Ovary (tissue), 9 donors: ENCODE measurements around the gene SYT3. TPM values are rescaled to one million over a fixed set of nuclear protein-coding genes. Genes with fewer than 3 reads are reported as not detected.

Experiments
- DNase-seq, 5 donors: peaks; one replicate each; pipeline ENCODE4 v3.0.0-alpha.2; 2019 to 2020
- H3K27ac ChIP-seq, 2 donors: fragments of 200-600 bp; one replicate each; pipeline versions ENCODE4 v1.5.1 to v1.8.0; 2019 to 2022
- H3K27me3 ChIP-seq: fragments of 200-600 bp; one replicate; pipeline ENCODE4 v1.8.0; 2022
- H3K36me3 ChIP-seq: fragments of 200-600 bp; sonication (generic); one replicate; pipeline ENCODE4 v1.5.1; 2019
- H3K4me1 ChIP-seq: one replicate; pipeline ENCODE4 v1.8.1; 2013; ENCODE audit warnings: mild to moderate bottlenecking, moderate library complexity; ENCODE audit not compliant: insufficient read depth
- H3K4me3 ChIP-seq: fragments of 200-600 bp; sonication (generic); one replicate; pipeline ENCODE4 v1.5.1; 2017
- H3K9me3 ChIP-seq, 2 donors: fragments of 200-600 bp in 1 of 2; sonication (generic) in 1 of 2; one replicate each; pipeline versions ENCODE4 v1.5.1 to v1.8.1; 2013 to 2019; ENCODE audit warnings: mild to moderate bottlenecking in 1 of 2, moderate library complexity in 1 of 2
- CTCF ChIP-seq, 3 donors: fragments of 450-650 bp in 2 of 3; fragments of 200-600 bp in 1 of 3; IDR thresholded peaks; one replicate each; pipeline versions ENCODE4 v1.5.1 to v1.8.0; 2016 to 2022; ENCODE audit warnings: antibody characterized with exemption in 3 of 3, mild to moderate bottlenecking in 1 of 3
- EP300 ChIP-seq: sonication (generic); formaldehyde crosslinking; IDR thresholded peaks from one replicate; pipeline ENCODE4 v1.6.1; 2017; ENCODE audit warnings: antibody characterized with exemption
- POLR2A ChIP-seq: fragments of 450-650 bp; IDR thresholded peaks from one replicate; pipeline ENCODE4 v1.6.1; 2017; ENCODE audit warnings: antibody characterized with exemption, mild to moderate bottlenecking, moderate library complexity
- WGBS, 3 donors: extraction: QIAGEN DNeasy Blood & Tissue Kit in 1 of 3; methylation state at CpG; one replicate each; pipeline versions ENCODE4 v1.1.5 to v1.1.7; 2013 to 2017; 5-methylcytosine and 5-hydroxymethylcytosine counted together
- intact Hi-C, 4 donors: fragments of 100-400 bp; cut with DNase I; formaldehyde crosslinking; loops; one replicate each; pipeline versions ENCODE4 v1.11.0 to v1.15.1; 2022 to 2023
- polyA plus RNA-seq, 2 donors: library from polyadenylated mRNA; stranded (reverse); fragments of 200-250 nt in 1 of 2; fragments of 350-450 nt in 1 of 2; fragmentation: Illumina TruSeq in 1 of 2; extraction: RNeasy Lipid Tissue Mini Kit (QIAGEN cat#74804) in 1 of 2; gene quantifications; one replicate each; pipeline ENCODE4 v1.2.3, GENCODE V29; 2013 to 2014
- total RNA-seq, 7 donors: library from RNA; depleted of rRNA in 2 of 7; stranded (reverse); fragments of >200 nt in 2 of 7; fragmentation: NEBNext Ultra II Directional in 3 of 7; extraction: Animal tissue kit (Norgen Biotek cat#: 25700) in 3 of 7; gene quantifications; one replicate each; pipeline versions ENCODE4 v1.1.0 to v1.2.4, GENCODE V29; 2016 to 2023
- donor health status: DM: no; HTN: no; CAD: no; lungs with moderate emphysema.
- donor health status: DM: no; HTN: no; CAD: no.
- donor health status: Bipolar disorder and iron deficiency.
- donor health status: DM: yes; HTN: yes; CAD: no.
- donor health status: DM: no; HTN: no; CAD: no.
- donor health status: DM: yes; HTN: yes; CAD: no.

Gene SYT3
- total and polyA plus RNA-seq, 9 donors = 0.08 to 0.32 (median 0.10) TPM; not detected in 6

- TF ChIP-seq POLR2A (no peak), CTCF (IDR thresholded peaks at IDR 0.05) (no peak), EP300 (no peak)
- 11 to 14% (median 13%) methylated on average over 23 of the region's 23 CpGs for WGBS, 3 donors
Measured at GRCh38 chr19:50679177-50680125, 39.8 kb upstream of the SYT3 start.

GRCh38 chr19:50678323-50678722 lies 38.6 kb upstream of the SYT3 start:
- WGBS, 3 donors = 58 to 66% (median 64%) methylated on average over 3 of the region's 3 CpGs
- intact Hi-C loops = no loop called here
- Histone ChIP-seq H3K9me3 (no peaks in the 10 kb centered on the region), H3K27ac (no peak overlapping the region), H3K36me3 (no peaks in the 10 kb centered on the region), H3K4me3 (no peak overlapping the region), H3K27me3 (no peaks in the 10 kb centered on the region), H3K4me1 (no peaks in the 10 kb centered on the region)
- no peak for DNase-seq
- TF ChIP-seq CTCF (IDR thresholded peaks at IDR 0.05) (no peak), EP300 (no peak), POLR2A (no peak)

More at GRCh38 chr19:50679177-50680125, 39.8 kb upstream of the SYT3 start:
- DNase-seq = peak; percentile 19 to 74 (median 52)
- no peak overlapping the region for H3K27ac ChIP-seq
- no peaks in the 10 kb centered on the region for H3K9me3 ChIP-seq
- H3K27me3 ChIP-seq = no peaks in the 10 kb centered on the region
- no peaks in the 10 kb centered on the region for H3K4me1 ChIP-seq
- H3K4me3 ChIP-seq = no peak overlapping the region
- intact Hi-C loops = no loop called here
- H3K36me3 ChIP-seq = no peaks in the 10 kb centered on the region

- Histone ChIP-seq H3K4me3 (no peak overlapping the region), H3K27ac (no peak overlapping the region), H3K36me3 (no peaks in the 10 kb centered on the region), H3K27me3 (no peaks in the 10 kb centered on the region), H3K9me3 (no peaks in the 10 kb centered on the region), H3K4me1 (no peaks in the 10 kb centered on the region)
- no peak for TF ChIP-seq POLR2A
- no peak for TF ChIP-seq CTCF (IDR thresholded peaks at IDR 0.05)
- no peak for TF ChIP-seq EP300
- whole genome bisulfite sequencing, 3 donors = 84 to 90% (median 88%) methylated on average over 5 of the region's 5 CpGs
- no peak for DNase-seq
- intact Hi-C loops = no loop called here
Measured at GRCh38 chr19:50677636-50678035, 38.0 kb upstream of the SYT3 start.

- Histone ChIP-seq H3K4me1 (no peaks in the 10 kb centered on the region), H3K9me3 (no peaks in the 10 kb centered on the region), H3K4me3 (no peak overlapping the region), H3K27me3 (no peaks in the 10 kb centered on the region), H3K36me3 (no peaks in the 10 kb centered on the region), H3K27ac (no peak overlapping the region)
- TF ChIP-seq EP300 (no peak), POLR2A (no peak), CTCF (IDR thresholded peaks at IDR 0.05) (no peak)
- intact Hi-C loops = no loop called here
- WGBS, 3 donors = 56 to 75% (median 69%) methylated on average over 1 of the region's 1 CpG
- DNase-seq = no peak
Measured at GRCh38 chr19:50676625-50677197, 37.0 kb upstream of the SYT3 start.
